IMR-90 (cell line): ENCODE results near the gene SMARCA4. TPM values are rescaled to one million over a fixed set of nuclear protein-coding genes. Genes with fewer than 3 reads are reported as not detected.

ENCODE experiments used
- ATAC-seq: fragments of 200-7000 bp; cut with Tn5 transposase; 2 replicates; pipeline ENCODE4 v1.9.1; 2020; ENCODE audit warnings: low read depth, mild to moderate bottlenecking, moderate library complexity
- BruUV-seq: library from RNA; stranded (reverse); fragments of 400-500 nt; replicated peaks from 2 replicates; lab custom pipeline; 2021; lab: Mats Ljungman, UMichigan
- CTCF ChIA-PET: fragments of 300-600 bp; formaldehyde crosslinking; extraction: SDS; loops from one replicate; lab custom pipeline; 2021; ENCODE audit warnings: antibody characterized with exemption; lab: Yijun Ruan, JAX
- POLR2A ChIA-PET: fragments of 300-600 bp; sonication (Branson Sonifier 250); formaldehyde crosslinking; loops from one replicate; lab custom pipeline; 2022; ENCODE audit warnings: antibody characterized with exemption; ENCODE audit not compliant: unreplicated experiment; lab: Charles Lee
- DNase-seq: peaks from one replicate; pipeline ENCODE4 v3.0.0; 2013
- H2AFZ ChIP-seq: replicated peaks from 2 replicates; pipeline ENCODE3; 2013; ENCODE audit warnings: low read length, mild to moderate bottlenecking; ENCODE audit not compliant: poor library complexity
- H2AK5ac ChIP-seq: 2 replicates; pipeline ENCODE4 v1.6.1; 2013; ENCODE audit warnings: low read depth, low read length, inconsistent platforms
- H2AK9ac ChIP-seq: replicated peaks from 2 replicates; pipeline ENCODE3; 2013; ENCODE audit warnings: mild to moderate bottlenecking, low read depth, low read length, moderate library complexity; ENCODE audit not compliant: poor library complexity
- H2BK120ac ChIP-seq: 2 replicates; pipeline ENCODE4 v1.6.1; 2013; ENCODE audit warnings: low read depth, low read length, inconsistent platforms
- H2BK15ac ChIP-seq: 3 replicates; pipeline ENCODE4 v1.6.1; 2013; ENCODE audit warnings: low read depth, low read length, inconsistent platforms
- H2BK20ac ChIP-seq: 2 replicates; pipeline ENCODE4 v1.6.1; 2013; ENCODE audit warnings: low read depth, mild to moderate bottlenecking, inconsistent platforms, low read length, moderate library complexity
- H2BK5ac ChIP-seq: 2 replicates; pipeline ENCODE4 v1.6.1; 2013; ENCODE audit warnings: mild to moderate bottlenecking, low read depth, low read length, inconsistent platforms; ENCODE audit not compliant: poor library complexity, severe bottlenecking
- H3K14ac ChIP-seq: replicated peaks from 2 replicates; pipeline ENCODE4 v1.6.1; 2013; ENCODE audit warnings: low read depth, low read length, inconsistent platforms
- H3K18ac ChIP-seq: 2 replicates; pipeline ENCODE4 v1.6.1; 2013; ENCODE audit warnings: low read depth, low read length, control low read depth
- H3K23ac ChIP-seq: 2 replicates; pipeline ENCODE4 v1.6.1; 2013; ENCODE audit warnings: low read depth, low read length, inconsistent platforms
- H3K27ac ChIP-seq: 2 replicates; pipeline ENCODE4 v1.5.1; 2013; ENCODE audit warnings: mild to moderate bottlenecking, control low read depth, low read length; ENCODE audit not compliant: insufficient read depth
- H3K27me3 ChIP-seq: 2 replicates; pipeline ENCODE4 v1.6.1; 2013; ENCODE audit warnings: low read length; ENCODE audit not compliant: control insufficient read depth, insufficient read depth
- H3K36me3 ChIP-seq: 2 replicates; pipeline ENCODE4 v1.6.1; 2013; ENCODE audit warnings: low read length, mixed read lengths; ENCODE audit not compliant: control insufficient read depth, insufficient read depth
- H3K4ac ChIP-seq: 2 replicates; pipeline ENCODE4 v1.6.1; 2013; ENCODE audit warnings: low read depth, low read length, inconsistent platforms
- H3K4me1 ChIP-seq: 2 replicates; pipeline ENCODE4 v1.6.1; 2013; ENCODE audit warnings: low read length, mixed read lengths; ENCODE audit not compliant: control insufficient read depth, insufficient read depth
- H3K4me2 ChIP-seq: 2 replicates; pipeline ENCODE4 v1.6.1; 2013; ENCODE audit warnings: low read depth, mild to moderate bottlenecking, control low read depth, low read length, moderate library complexity
- H3K4me3 ChIP-seq: 2 replicates; pipeline ENCODE4 v1.5.1; 2013; ENCODE audit warnings: low read depth, mild to moderate bottlenecking, control low read depth, low read length, moderate library complexity; ENCODE audit not compliant: insufficient read depth
- H3K56ac ChIP-seq: 2 replicates; pipeline ENCODE4 v1.6.1; 2013; ENCODE audit warnings: low read length, inconsistent platforms; ENCODE audit not compliant: insufficient read depth; ENCODE audit errors: extremely low read depth
- H3K79me1 ChIP-seq, 2 experiments: 2 replicates each; pipeline ENCODE4 v1.6.1; 2013; ENCODE audit warnings: low read length in 2 of 2, inconsistent platforms in 1 of 2, low read depth in 1 of 2
- H3K9ac ChIP-seq: 2 replicates; pipeline ENCODE4 v1.6.1; 2013; ENCODE audit warnings: low read depth, low read length, control low read depth
- H3K9me1 ChIP-seq: 2 replicates; pipeline ENCODE4 v1.6.1; 2013; ENCODE audit warnings: low read length, inconsistent platforms; ENCODE audit not compliant: insufficient read depth
- H3K9me3 ChIP-seq: 2 replicates; pipeline ENCODE4 v1.6.1; 2013; ENCODE audit warnings: low read length; ENCODE audit not compliant: control insufficient read depth, insufficient read depth
- H4K20me1 ChIP-seq: 2 replicates; pipeline ENCODE4 v1.6.1; 2013; ENCODE audit warnings: low read length, inconsistent platforms; ENCODE audit not compliant: insufficient read depth
- H4K5ac ChIP-seq: 2 replicates; pipeline ENCODE4 v1.6.1; 2013; ENCODE audit warnings: mild to moderate bottlenecking, low read depth, low read length, control low read depth
- H4K8ac ChIP-seq, 2 experiments: 2 replicates each; pipeline ENCODE4 v1.6.1; 2013; ENCODE audit warnings: low read depth in 2 of 2, low read length in 2 of 2, control low read depth in 1 of 2, inconsistent platforms in 1 of 2
- H4K91ac ChIP-seq: 2 replicates; pipeline ENCODE4 v1.6.1; 2013; ENCODE audit warnings: low read depth, low read length, inconsistent platforms; ENCODE audit not compliant: insufficient read depth
- BHLHE40 ChIP-seq: fragments of 150-350 bp; IDR thresholded peaks from 2 replicates; pipeline ENCODE4 v1.6.1; 2016; ENCODE audit warnings: mild to moderate bottlenecking, low read depth, low read length
- CEBPB ChIP-seq: IDR thresholded peaks from 2 replicates; pipeline ENCODE4 v1.6.1; 2012; ENCODE audit warnings: low read depth, low read length, improper control_type of control experiment
- CHD1 ChIP-seq: IDR thresholded peaks from 2 replicates; pipeline ENCODE4 v1.6.1; 2012; ENCODE audit warnings: low read depth, low read length, improper control_type of control experiment
- MAZ ChIP-seq: IDR thresholded peaks from 2 replicates; pipeline ENCODE4 v1.6.1; 2012; ENCODE audit warnings: low read depth, mild to moderate bottlenecking, low read length, improper control_type of control experiment, moderate library complexity, borderline replicate concordance
- MXI1 ChIP-seq: IDR thresholded peaks from 2 replicates; pipeline ENCODE4 v1.6.1; 2012; ENCODE audit warnings: low read depth, mild to moderate bottlenecking, low read length, moderate library complexity, borderline replicate concordance
- NFE2L2 ChIP-seq: fragments of 150-350 bp; IDR thresholded peaks from 2 replicates; pipeline ENCODE4 v1.6.1; 2016; ENCODE audit warnings: low read depth, mild to moderate bottlenecking, low read length
- RCOR1 ChIP-seq: IDR thresholded peaks from 2 replicates; pipeline ENCODE4 v1.6.1; 2012; ENCODE audit warnings: mild to moderate bottlenecking, low read length, improper control_type of control experiment; ENCODE audit not compliant: insufficient replicate concordance
- USF2 ChIP-seq: fragments of 150-350 bp; IDR thresholded peaks from 2 replicates; pipeline ENCODE4 v1.6.1; 2017; ENCODE audit warnings: mild to moderate bottlenecking, antibody characterized with exemption, low read length, low read depth
- WGBS, 2 experiments: methylation state at CpG; one replicate each; pipeline versions ENCODE4 v1.1.5 to v1.1.7; 2013; ENCODE audit warnings: missing lambda C conversion rate in 2 of 2; ENCODE audit not compliant: insufficient read length in 1 of 2; ENCODE audit errors: extremely low coverage in 2 of 2; 5-methylcytosine and 5-hydroxymethylcytosine counted together
- dilution Hi-C: fragments of 300-500 bp; cut with HindIII; formaldehyde crosslinking; loops from one replicate; pipeline ENCODE4 v1.14.3; 2018; ENCODE audit warnings: low sequenced_read_pairs; ENCODE audit not compliant: unreplicated experiment
- in situ Hi-C: fragments of 300-500 bp; cut with MboI; formaldehyde crosslinking; loops from 3 replicates; pipeline ENCODE4 v1.14.3; 2019; ENCODE audit warnings: low sequenced_read_pairs, inconsistent platforms, mixed read lengths
- intact Hi-C: fragments of 100-400 bp; cut with micrococcal nuclease; formaldehyde crosslinking; loops from 2 replicates; pipeline ENCODE4 v1.10.0; 2022
- polyA plus RNA-seq, 3 experiments: library from polyadenylated mRNA; depleted of rRNA; stranded (reverse); fragments of >200 nt; gene quantifications; 2 replicates each; pipeline ENCODE4 v1.2.3, GENCODE V29; 2012; ENCODE audit warnings: low replicate concordance in 1 of 3
- total RNA-seq: library from RNA; depleted of rRNA; stranded (reverse); fragments of >200 nt; gene quantifications from 2 replicates; pipeline ENCODE4 v1.2.3, GENCODE V29; 2012

SMARCA4 gene
- total and polyA plus RNA-seq, 2 of the 4 experiments (the other 2 are of a cell fraction) = 41.4 to 85.6 TPM

GRCh38 chr19:11098327-11098726, 137.5 kb downstream of the SMARCA4 start:
- peaks cover 11% of the 10 kb centered on the region for H3K4me1 ChIP-seq
- no peak overlapping the region for H3K9ac ChIP-seq
- H4K91ac ChIP-seq = no peak overlapping the region
- no peak overlapping the region for H3K18ac ChIP-seq
- ChIA-PET CTCF (no interaction called here), POLR2A (no interaction called here)
- H3K27me3 ChIP-seq = no peaks in the 10 kb centered on the region
- peaks cover 26 to 77% of the 10 kb centered on the region in 2 experiments for H3K79me1 ChIP-seq
- no peaks in the 10 kb centered on the region for H3K9me3 ChIP-seq
- DNase-seq = no peak
- no peak overlapping the region for H3K56ac ChIP-seq
- no peak overlapping the region for H2BK20ac ChIP-seq
- intact Hi-C loops = no loop called here
- H3K4me2 ChIP-seq = no peak overlapping the region
- no peak overlapping the region for H3K14ac ChIP-seq
- BruUV-seq = no TSS peak
- H2BK15ac ChIP-seq = no peak overlapping the region
- no peak overlapping the region for H3K4ac ChIP-seq
- H3K36me3 ChIP-seq = peaks cover 30% of the 10 kb centered on the region
- no peak for ATAC-seq
- no peak overlapping the region for H2AK5ac ChIP-seq
- no peak overlapping the region for H4K5ac ChIP-seq
- no peak overlapping the region for H2AFZ ChIP-seq
- H2BK120ac ChIP-seq = no peak overlapping the region
- H3K23ac ChIP-seq = no peak overlapping the region
- no peak for TF ChIP-seq MXI1
- no peak for TF ChIP-seq MAZ
- TF ChIP-seq RCOR1 = no peak
- no peak for TF ChIP-seq USF2
- no peak for TF ChIP-seq BHLHE40
- TF ChIP-seq CHD1 = no peak
- no peak for TF ChIP-seq NFE2L2
- no peak for TF ChIP-seq CEBPB
- H4K20me1 ChIP-seq = peaks cover 58% of the 10 kb centered on the region
- no peak overlapping the region for H2AK9ac ChIP-seq
- dilution Hi-C loops = no loop called here
- no peak overlapping the region for H3K4me3 ChIP-seq
- H4K8ac ChIP-seq = no peak overlapping the region
- no peak overlapping the region for H2BK5ac ChIP-seq
- H3K27ac ChIP-seq = no peak overlapping the region
- no CpG with 5 or more reads among the region's 2 CpGs for WGBS, 2 experiments
- H3K9me1 ChIP-seq = peaks cover 21% of the 10 kb centered on the region
- in situ Hi-C loops = no loop called here
